ENCODE measurements around the gene MALRD1. TPM values are rescaled to one million over a fixed set of nuclear protein-coding genes. Genes with fewer than 3 reads are reported as not detected.
A peak's percentile ranks its signal among the peaks of the same experiment; 100 is the strongest.

The MALRD1 gene
- polyA plus RNA-seq, 6 donors from 2014 or later = not detected

GRCh38 chr10:19466709-19467108 lies 418.1 kb downstream of the MALRD1 start:
- no peak overlapping the region for H3K27ac Mint-ChIP-seq
- DNase-seq (no peak), ATAC-seq (ENCODE audit: low read depth in 2 of 2) (no peak)
- H3K9me3 Mint-ChIP-seq = peaks cover 0 to 10% (median 4%) of the 10 kb centered on the region in 7 donors
- no peaks in the 10 kb centered on the region for H3K27me3 Mint-ChIP-seq
- no peak overlapping the region for H3K4me3 Mint-ChIP-seq
- no peaks in the 10 kb centered on the region for H3K4me1 Mint-ChIP-seq
- no peaks in the 10 kb centered on the region for H3K36me3 Mint-ChIP-seq

GRCh38 chr10:19468413-19468812 lies 419.8 kb downstream of the MALRD1 start:
- DNase-seq = no peak
- no peak for ATAC-seq (ENCODE audit: low read depth in 2 of 2)
- Mint-ChIP-seq H3K4me3 (no peak overlapping the region), H3K36me3 (no peaks in the 10 kb centered on the region), H3K27me3 (no peaks in the 10 kb centered on the region), H3K27ac (no peak overlapping the region), H3K9me3 (peaks cover 0 to 16% (median 2%) of the 10 kb centered on the region in 7 donors), H3K4me1 (no peaks in the 10 kb centered on the region)

- Mint-ChIP-seq H3K4me3 (no peak overlapping the region), H3K36me3 (no peaks in the 10 kb centered on the region), H3K27ac (no peak overlapping the region), H3K27me3 (no peaks in the 10 kb centered on the region), H3K9me3 (peaks cover 0 to 16% (median 2%) of the 10 kb centered on the region in 7 donors), H3K4me1 (no peaks in the 10 kb centered on the region)
- ATAC-seq (ENCODE audit: low read depth in 2 of 2) = no peak
- no peak for DNase-seq
Observed at GRCh38 chr10:19469521-19469920, 420.9 kb downstream of the MALRD1 start.

- Mint-ChIP-seq H3K27me3 (no peaks in the 10 kb centered on the region), H3K36me3 (no peaks in the 10 kb centered on the region), H3K9me3 (peaks cover 0 to 13% (median 2%) of the 10 kb centered on the region in 7 donors), H3K4me3 (no peak overlapping the region), H3K27ac (no peak overlapping the region), H3K4me1 (no peaks in the 10 kb centered on the region)
- ATAC-seq (ENCODE audit: low read depth in 2 of 2) = no peak
- DNase-seq = no peak
Observed at GRCh38 chr10:19479854-19480253, 431.3 kb downstream of the MALRD1 start.

GRCh38 chr10:19480353-19480752 lies 431.8 kb downstream of the MALRD1 start:
- H3K9me3 Mint-ChIP-seq = peaks cover 0 to 13% (median 2%) of the 10 kb centered on the region in 7 donors
- H3K36me3 Mint-ChIP-seq = no peaks in the 10 kb centered on the region
- H3K4me3 Mint-ChIP-seq = no peak overlapping the region
- ATAC-seq (ENCODE audit: low read depth in 2 of 2) (no peak), DNase-seq (no peak)
- no peaks in the 10 kb centered on the region for H3K27me3 Mint-ChIP-seq
- H3K4me1 Mint-ChIP-seq = no peaks in the 10 kb centered on the region
- no peak overlapping the region for H3K27ac Mint-ChIP-seq

GRCh38 chr10:19483421-19483820 lies 434.8 kb downstream of the MALRD1 start:
- no peak for DNase-seq
- no peak overlapping the region for H3K4me3 Mint-ChIP-seq
- H3K36me3 Mint-ChIP-seq = no peaks in the 10 kb centered on the region
- peaks cover 0 to 5% (median 4%) of the 10 kb centered on the region in 3 donors for H3K4me1 Mint-ChIP-seq
- peaks cover 0 to 13% (median 2%) of the 10 kb centered on the region in 7 donors for H3K9me3 Mint-ChIP-seq
- H3K27me3 Mint-ChIP-seq = no peaks in the 10 kb centered on the region
- H3K27ac Mint-ChIP-seq = no peak overlapping the region
- ATAC-seq (ENCODE audit: low read depth in 2 of 2) = no peak

- Mint-ChIP-seq H3K27me3 (no peaks in the 10 kb centered on the region), H3K4me1 (peaks cover 0 to 12% (median 4%) of the 10 kb centered on the region in 3 donors), H3K36me3 (no peaks in the 10 kb centered on the region), H3K9me3 (peaks cover 0 to 3% (median 0%) of the 10 kb centered on the region in 7 donors), H3K4me3 (peak overlapping the region in 6 of 8 donors; percentile 8 to 81 (median 70)), H3K27ac (peak overlapping the region in 1 of 6 donors; percentile 4)
- ATAC-seq (ENCODE audit: low read depth in 2 of 2) (no peak), DNase-seq (peak; percentile 0)
Observed at GRCh38 chr10:19488592-19489280, 440.1 kb downstream of the MALRD1 start.

GRCh38 chr10:19491166-19491565 lies 442.6 kb downstream of the MALRD1 start:
- Mint-ChIP-seq H3K36me3 (no peaks in the 10 kb centered on the region), H3K27ac (no peak overlapping the region)

GRCh38 chr10:19493917-19494316 lies 445.3 kb downstream of the MALRD1 start:
- Mint-ChIP-seq H3K4me1 (peaks cover 0 to 4% (median 0%) of the 10 kb centered on the region in 3 donors), H3K27ac (no peak overlapping the region), H3K9me3 (peaks cover 0 to 2% (median 0%) of the 10 kb centered on the region in 7 donors), H3K27me3 (no peaks in the 10 kb centered on the region), H3K4me3 (no peak overlapping the region), H3K36me3 (no peaks in the 10 kb centered on the region)
- ATAC-seq (ENCODE audit: low read depth in 2 of 2) = no peak
- DNase-seq = no peak

More at GRCh38 chr10:19491166-19491565, 442.6 kb downstream of the MALRD1 start:
- H3K4me1 Mint-ChIP-seq = peaks cover 0 to 12% (median 4%) of the 10 kb centered on the region in 3 donors
- DNase-seq = no peak
- peak in 1 of 2 donors; percentile 48 for ATAC-seq (ENCODE audit: low read depth in 2 of 2)
- no peak overlapping the region for H3K4me3 Mint-ChIP-seq
- peaks cover 0 to 2% (median 0%) of the 10 kb centered on the region in 7 donors for H3K9me3 Mint-ChIP-seq
- H3K27me3 Mint-ChIP-seq = no peaks in the 10 kb centered on the region

- no peaks in the 10 kb centered on the region for H3K36me3 Mint-ChIP-seq
- ATAC-seq (ENCODE audit: low read depth in 2 of 2) = no peak
- no peak overlapping the region for H3K4me3 Mint-ChIP-seq
- H3K27me3 Mint-ChIP-seq = no peaks in the 10 kb centered on the region
- DNase-seq = no peak
- H3K9me3 Mint-ChIP-seq = peaks cover 0 to 3% (median 0%) of the 10 kb centered on the region in 7 donors
- no peak overlapping the region for H3K27ac Mint-ChIP-seq
- H3K4me1 Mint-ChIP-seq = no peaks in the 10 kb centered on the region
Observed at GRCh38 chr10:19497026-19497425, 448.4 kb downstream of the MALRD1 start.

GRCh38 chr10:19498393-19499290 lies 450.0 kb downstream of the MALRD1 start:
- H3K9me3 Mint-ChIP-seq = peaks cover 0 to 3% (median 0%) of the 10 kb centered on the region in 7 donors
- H3K4me1 Mint-ChIP-seq = no peaks in the 10 kb centered on the region
- no peaks in the 10 kb centered on the region for H3K27me3 Mint-ChIP-seq
- no peak overlapping the region for H3K27ac Mint-ChIP-seq
- H3K4me3 Mint-ChIP-seq = no peak overlapping the region
- no peaks in the 10 kb centered on the region for H3K36me3 Mint-ChIP-seq
- ATAC-seq (ENCODE audit: low read depth in 2 of 2) (no peak), DNase-seq (no peak)

- Mint-ChIP-seq H3K9me3 (peaks cover 0 to 3% (median 0%) of the 10 kb centered on the region in 7 donors), H3K4me1 (no peaks in the 10 kb centered on the region), H3K27ac (no peak overlapping the region), H3K27me3 (no peaks in the 10 kb centered on the region), H3K4me3 (no peak overlapping the region), H3K36me3 (no peaks in the 10 kb centered on the region)
- DNase-seq (no peak), ATAC-seq (ENCODE audit: low read depth in 2 of 2) (no peak)
Observed at GRCh38 chr10:19499291-19499770, 450.7 kb downstream of the MALRD1 start.

- H3K27ac Mint-ChIP-seq = no peak overlapping the region
- DNase-seq = no peak
- peaks cover 0 to 4% (median 0%) of the 10 kb centered on the region in 7 donors for H3K9me3 Mint-ChIP-seq
- no peak for ATAC-seq (ENCODE audit: low read depth in 2 of 2)
- H3K4me1 Mint-ChIP-seq = no peaks in the 10 kb centered on the region
- H3K36me3 Mint-ChIP-seq = no peaks in the 10 kb centered on the region
- H3K27me3 Mint-ChIP-seq = no peaks in the 10 kb centered on the region
- no peak overlapping the region for H3K4me3 Mint-ChIP-seq
Observed at GRCh38 chr10:19500959-19501358, 452.4 kb downstream of the MALRD1 start.

All from naive B cell (primary cell).